ENCODE results near the gene DACH1.

DACH1 gene

GRCh38 chr13:71876648-71877255, 9.7 kb upstream of the DACH1 start:
- H3K27ac Mint-ChIP-seq (ENCODE audit: low read depth), result no peak overlapping the region
- ATAC-seq (replicated peaks; ENCODE audit: extremely low read depth, poor library complexity, severe bottlenecking) (no peak), DNase-seq (ENCODE audit: low spot score in 2 of 2) (no peak)
- H3K4me1 Mint-ChIP-seq, result no peaks in the 10 kb centered on the region
- H3K27me3 Mint-ChIP-seq, result no peaks in the 10 kb centered on the region
- H3K4me3 Mint-ChIP-seq, result no peak overlapping the region
- H3K9me3 Mint-ChIP-seq, result peaks cover 20% of the 10 kb centered on the region
- H3K36me3 Mint-ChIP-seq (ENCODE audit: insufficient read depth), result no peaks in the 10 kb centered on the region

GRCh38 chr13:71875823-71876222, 8.8 kb upstream of the DACH1 start:
- Mint-ChIP-seq H3K27me3 (no peaks in the 10 kb centered on the region), H3K4me3 (no peak overlapping the region), H3K4me1 (no peaks in the 10 kb centered on the region), H3K27ac (ENCODE audit: low read depth) (no peak overlapping the region), H3K36me3 (ENCODE audit: insufficient read depth) (no peaks in the 10 kb centered on the region), H3K9me3 (peaks cover 19% of the 10 kb centered on the region)
- ATAC-seq (replicated peaks; ENCODE audit: extremely low read depth, poor library complexity, severe bottlenecking), result no peak
- DNase-seq (ENCODE audit: low spot score in 2 of 2), result no peak

DNA sequence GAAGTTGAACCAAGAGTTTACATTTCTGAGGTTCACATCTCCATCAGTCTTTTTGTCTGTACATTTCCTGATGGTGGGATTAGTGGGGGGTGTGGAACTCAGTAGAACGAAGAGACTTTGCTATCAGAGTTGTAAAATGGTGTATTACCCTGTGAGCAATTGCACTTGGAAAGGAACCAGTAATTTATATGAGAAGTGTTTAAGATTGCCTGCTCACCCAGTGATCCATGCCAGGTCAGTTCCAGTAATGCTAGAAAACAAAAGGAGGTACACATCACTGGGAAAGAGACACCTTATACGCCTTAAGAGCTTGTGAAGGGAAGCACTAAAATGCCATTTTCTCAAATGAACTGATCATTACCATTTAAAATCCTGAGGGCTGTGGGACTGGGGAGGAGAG, 7.5 kb upstream of the DACH1 start:
- DNase-seq (ENCODE audit: low spot score in 2 of 2) (no peak), ATAC-seq (replicated peaks; ENCODE audit: extremely low read depth, poor library complexity, severe bottlenecking) (no peak)
- Mint-ChIP-seq H3K36me3 (ENCODE audit: insufficient read depth) (no peaks in the 10 kb centered on the region), H3K27ac (ENCODE audit: low read depth) (no peak overlapping the region), H3K4me1 (no peaks in the 10 kb centered on the region), H3K27me3 (peaks cover 7% of the 10 kb centered on the region), H3K4me3 (no peak overlapping the region), H3K9me3 (peaks cover 16% of the 10 kb centered on the region)

DNA sequence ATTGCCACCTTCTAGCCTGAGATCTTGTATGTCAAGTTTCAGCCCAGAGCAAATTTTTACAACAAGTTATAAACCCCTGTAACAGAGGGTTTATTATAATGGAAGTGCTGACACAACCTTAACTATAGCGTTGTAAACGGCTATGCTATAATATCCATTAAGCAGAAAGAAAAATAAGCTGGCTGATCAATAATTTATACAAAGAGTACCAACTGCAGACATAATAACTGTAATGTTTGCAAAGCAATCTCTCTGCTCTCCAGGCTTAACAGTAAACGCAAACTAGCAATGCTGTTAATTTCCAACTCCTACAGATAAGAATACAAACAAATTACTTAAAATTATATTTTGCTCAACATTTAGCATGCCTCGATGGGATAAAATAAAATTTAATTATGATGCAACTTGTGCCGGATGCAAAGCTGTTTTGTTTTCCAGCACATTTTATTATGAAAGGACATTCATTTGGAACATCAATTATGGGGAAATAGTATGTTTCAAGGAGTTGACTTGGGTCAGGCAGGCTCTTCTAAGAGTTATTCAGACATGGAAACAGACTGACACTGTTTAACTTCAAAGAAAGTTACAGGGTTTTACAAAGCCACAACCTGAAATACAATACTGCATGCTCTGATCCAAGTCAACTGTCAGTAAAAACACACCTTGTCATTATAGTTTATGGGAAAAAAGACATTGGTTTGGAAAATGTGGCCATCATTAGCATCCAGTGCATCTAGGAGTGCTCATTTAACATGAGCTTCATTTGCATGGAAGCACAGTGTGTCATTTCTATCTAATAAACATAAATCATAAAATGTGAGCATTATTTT, 6.6 kb upstream of the DACH1 start:
- H3K4me3 Mint-ChIP-seq, result no peak overlapping the region
- DNase-seq (ENCODE audit: low spot score in 2 of 2), result no peak
- no peaks in the 10 kb centered on the region for H3K36me3 Mint-ChIP-seq (ENCODE audit: insufficient read depth)
- peaks cover 13% of the 10 kb centered on the region for H3K27me3 Mint-ChIP-seq
- peaks cover 16% of the 10 kb centered on the region for H3K9me3 Mint-ChIP-seq
- ATAC-seq (replicated peaks; ENCODE audit: extremely low read depth, poor library complexity, severe bottlenecking), result no peak
- no peak overlapping the region for H3K27ac Mint-ChIP-seq (ENCODE audit: low read depth)
- no peaks in the 10 kb centered on the region for H3K4me1 Mint-ChIP-seq

- Mint-ChIP-seq H3K27me3 (peaks cover 21% of the 10 kb centered on the region), H3K4me3 (no peak overlapping the region), H3K36me3 (ENCODE audit: insufficient read depth) (peaks cover 1% of the 10 kb centered on the region), H3K27ac (ENCODE audit: low read depth) (no peak overlapping the region), H3K4me1 (no peaks in the 10 kb centered on the region), H3K9me3 (peaks cover 10% of the 10 kb centered on the region)
- no peak for ATAC-seq (replicated peaks; ENCODE audit: extremely low read depth, poor library complexity, severe bottlenecking)
- no peak for DNase-seq (ENCODE audit: low spot score in 2 of 2)
Measured at GRCh38 chr13:71871844-71872243, 4.8 kb upstream of the DACH1 start.

DNA sequence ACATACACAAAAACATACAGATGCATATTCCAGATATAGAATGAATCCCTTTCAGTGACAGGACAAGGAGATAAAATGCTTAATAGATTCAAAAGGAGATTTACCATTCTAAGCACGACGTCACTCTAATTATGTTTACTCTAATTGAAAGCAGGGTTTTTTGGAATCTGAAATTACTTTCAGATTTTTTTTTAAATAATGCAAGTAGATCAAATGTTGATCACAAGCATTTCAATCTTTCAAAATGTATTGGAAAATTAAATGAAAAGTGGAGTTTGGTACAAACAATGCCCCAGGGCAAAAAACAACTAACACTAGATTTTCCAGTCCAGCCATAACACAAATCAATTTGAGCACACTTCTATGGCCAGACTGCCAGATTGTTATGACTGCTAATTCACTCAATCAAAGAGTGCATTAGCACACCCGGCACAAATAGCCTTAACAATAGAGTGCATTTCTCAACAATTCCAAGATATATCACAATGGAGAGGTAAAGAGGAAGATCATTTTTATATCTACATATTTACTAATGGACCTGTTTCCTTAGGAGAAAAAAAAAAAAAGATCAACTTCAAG, 4.3 kb upstream of the DACH1 start:
- no peak overlapping the region for H3K4me3 Mint-ChIP-seq
- H3K36me3 Mint-ChIP-seq (ENCODE audit: insufficient read depth), result peaks cover 1% of the 10 kb centered on the region
- ATAC-seq (replicated peaks; ENCODE audit: extremely low read depth, poor library complexity, severe bottlenecking) (no peak), DNase-seq (ENCODE audit: low spot score in 2 of 2) (no peak)
- H3K4me1 Mint-ChIP-seq, result no peaks in the 10 kb centered on the region
- H3K27ac Mint-ChIP-seq (ENCODE audit: low read depth), result no peak overlapping the region
- peaks cover 6% of the 10 kb centered on the region for H3K9me3 Mint-ChIP-seq
- H3K27me3 Mint-ChIP-seq, result peaks cover 26% of the 10 kb centered on the region

DNA sequence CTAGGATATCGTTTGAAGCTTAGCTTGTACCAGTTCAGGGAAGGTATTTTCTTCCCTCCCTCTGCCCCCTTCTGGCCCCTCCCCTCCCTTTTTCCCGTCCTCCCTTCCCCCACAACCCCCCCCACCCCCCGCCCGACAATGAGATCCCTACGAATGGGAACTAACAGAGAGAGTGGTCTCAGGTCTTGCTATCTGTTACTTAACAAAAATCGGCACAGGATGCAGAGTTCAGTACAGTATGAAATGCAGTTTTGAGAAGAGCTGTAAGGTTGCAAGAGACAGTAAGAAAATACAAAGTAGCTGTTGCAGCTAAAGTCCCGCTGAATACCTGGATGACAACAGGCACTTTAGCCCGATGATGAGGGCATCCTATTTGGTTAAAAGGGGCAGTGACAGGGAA, 3.1 kb upstream of the DACH1 start:
- H3K4me3 Mint-ChIP-seq, result no peak overlapping the region
- H3K27me3 Mint-ChIP-seq, result peaks cover 28% of the 10 kb centered on the region
- no peak for ATAC-seq (replicated peaks; ENCODE audit: extremely low read depth, poor library complexity, severe bottlenecking)
- no peak for DNase-seq (ENCODE audit: low spot score in 2 of 2)
- H3K36me3 Mint-ChIP-seq (ENCODE audit: insufficient read depth), result peaks cover 1% of the 10 kb centered on the region
- no peak overlapping the region for H3K27ac Mint-ChIP-seq (ENCODE audit: low read depth)
- peaks cover 5% of the 10 kb centered on the region for H3K9me3 Mint-ChIP-seq
- H3K4me1 Mint-ChIP-seq, result no peaks in the 10 kb centered on the region

DNA sequence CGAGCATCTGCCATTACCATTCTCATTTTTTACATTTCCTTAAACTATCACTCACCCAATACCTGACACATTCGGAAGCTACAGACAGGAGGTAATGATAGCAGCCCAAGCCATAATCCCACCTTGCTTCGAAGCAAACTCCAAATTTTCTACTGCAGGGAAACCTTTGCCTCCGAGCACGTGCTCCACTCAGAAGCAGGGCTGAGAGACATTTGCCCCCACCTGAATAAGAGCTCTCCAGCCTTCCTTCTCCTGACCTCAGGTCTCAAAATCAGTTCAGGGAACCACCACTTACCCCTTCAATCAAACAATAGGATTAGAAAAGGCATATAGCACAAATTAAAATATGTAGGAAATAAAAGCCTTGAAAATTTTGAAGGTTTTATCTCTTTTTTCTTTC, 2.3 kb upstream of the DACH1 start:
- peaks cover 5% of the 10 kb centered on the region for H3K4me1 Mint-ChIP-seq

DNA sequence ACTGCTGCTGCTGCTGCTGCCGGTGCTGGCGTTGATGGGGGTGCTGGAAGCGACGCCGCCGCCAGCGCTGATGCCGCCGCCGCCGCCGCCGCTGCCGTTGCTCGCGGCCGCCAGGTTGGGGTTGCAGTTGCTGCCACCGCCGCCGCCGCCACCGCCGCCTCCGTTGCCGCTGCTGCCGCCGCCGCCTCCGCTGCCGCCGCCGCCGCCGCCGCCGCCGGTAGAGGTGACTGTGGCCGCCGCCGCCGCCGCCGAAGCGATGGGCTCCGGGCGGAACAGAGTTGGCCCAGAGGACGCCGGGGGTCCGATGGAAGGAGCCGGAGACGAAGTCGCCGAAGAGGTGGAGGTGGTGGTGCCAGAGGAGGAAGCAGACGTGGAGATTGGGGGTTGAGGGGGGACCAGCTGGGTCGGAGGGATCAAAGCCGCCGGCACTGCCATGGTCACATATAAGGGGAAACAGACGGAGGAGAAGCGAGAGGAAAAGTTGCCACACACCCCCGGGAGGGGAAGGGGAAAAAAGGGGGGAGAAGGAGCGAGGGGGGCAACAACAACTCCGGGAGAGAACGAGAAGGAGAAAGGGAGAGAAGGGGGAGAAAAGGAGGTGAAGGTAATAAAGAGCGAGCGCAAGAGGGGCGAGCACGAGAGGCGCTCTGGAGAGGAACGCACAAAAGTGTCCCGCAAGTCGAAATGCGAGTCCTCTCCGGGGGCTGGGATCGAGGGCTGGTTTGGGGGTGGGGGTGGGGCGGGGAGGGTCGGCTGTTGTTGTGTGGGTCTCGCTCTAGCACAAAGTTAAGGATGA, 471 bp downstream of the DACH1 start:
- H3K36me3 Mint-ChIP-seq (ENCODE audit: insufficient read depth), result peaks cover 1% of the 10 kb centered on the region
- peaks cover 5% of the 10 kb centered on the region for H3K4me1 Mint-ChIP-seq
- DNase-seq (ENCODE audit: low spot score in 2 of 2) (no peak), ATAC-seq (replicated peaks; ENCODE audit: extremely low read depth, poor library complexity, severe bottlenecking) (peak; percentile 17)
- no peak overlapping the region for H3K27ac Mint-ChIP-seq (ENCODE audit: low read depth)
- no peaks in the 10 kb centered on the region for H3K9me3 Mint-ChIP-seq
- peaks cover 48% of the 10 kb centered on the region for H3K27me3 Mint-ChIP-seq
- peak overlapping the region; percentile 50 for H3K4me3 Mint-ChIP-seq

More for the DNA sequence above, 2.3 kb upstream of the DACH1 start:
- DNase-seq (ENCODE audit: low spot score in 2 of 2) (no peak), ATAC-seq (replicated peaks; ENCODE audit: extremely low read depth, poor library complexity, severe bottlenecking) (no peak)
- Mint-ChIP-seq H3K27ac (ENCODE audit: low read depth) (no peak overlapping the region), H3K4me3 (no peak overlapping the region), H3K9me3 (peaks cover under 1% of the 10 kb centered on the region), H3K27me3 (peaks cover 36% of the 10 kb centered on the region), H3K36me3 (ENCODE audit: insufficient read depth) (peaks cover 1% of the 10 kb centered on the region)

- Mint-ChIP-seq H3K27me3 (peaks cover 48% of the 10 kb centered on the region), H3K9me3 (peaks cover 2% of the 10 kb centered on the region), H3K4me3 (no peak overlapping the region), H3K36me3 (ENCODE audit: insufficient read depth) (peaks cover 2% of the 10 kb centered on the region), H3K27ac (ENCODE audit: low read depth) (no peak overlapping the region), H3K4me1 (peaks cover 5% of the 10 kb centered on the region)
- ATAC-seq (replicated peaks; ENCODE audit: extremely low read depth, poor library complexity, severe bottlenecking) (no peak), DNase-seq (ENCODE audit: low spot score in 2 of 2) (no peak)
Measured at GRCh38 chr13:71865874-71866334, 1.1 kb downstream of the DACH1 start.

DNA sequence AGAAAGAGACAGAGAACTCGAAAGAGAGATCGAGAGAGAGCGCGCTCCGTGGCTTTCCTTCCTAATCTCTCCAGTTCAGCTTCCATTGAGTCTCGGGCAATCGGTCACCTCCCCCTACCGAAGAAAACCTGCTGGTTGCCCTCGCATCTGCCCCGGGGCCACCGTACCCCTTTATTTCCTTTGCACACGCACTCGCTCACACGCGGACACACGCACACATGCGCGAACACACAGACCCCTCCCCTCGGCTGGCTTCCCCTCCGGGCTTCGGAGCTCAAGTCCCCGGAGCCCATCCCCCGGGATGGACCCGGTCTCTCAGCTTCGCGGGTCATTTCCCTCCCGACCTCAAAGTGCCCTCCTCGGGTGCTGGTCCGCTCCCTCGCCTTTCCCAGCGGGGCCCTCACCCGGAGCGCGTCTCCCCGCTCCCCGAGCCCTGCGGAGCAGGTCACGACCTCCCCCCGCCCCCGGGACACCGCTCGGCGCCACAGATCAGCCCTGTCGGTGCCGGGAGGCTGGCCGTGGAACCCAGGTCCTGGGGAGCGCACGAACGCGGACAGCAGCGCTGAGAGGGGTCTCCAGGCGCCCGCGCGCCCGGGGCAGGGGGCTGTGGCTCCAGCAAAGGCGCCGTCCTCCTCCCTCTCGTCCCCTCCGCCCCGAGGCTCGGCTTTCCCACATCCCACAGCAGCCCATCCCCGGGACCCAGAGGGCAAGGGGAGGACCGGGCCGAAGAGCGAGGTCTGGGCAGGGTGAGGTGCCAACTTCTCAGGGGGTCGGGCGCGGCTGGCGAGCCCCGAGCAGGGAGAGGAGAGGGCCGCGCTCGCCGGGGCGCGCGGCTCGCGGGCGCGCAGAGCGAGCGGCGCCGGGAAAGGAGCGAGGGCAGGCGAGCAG, 1.8 kb downstream of the DACH1 start:
- Mint-ChIP-seq H3K9me3 (peaks cover 5% of the 10 kb centered on the region), H3K4me1 (peaks cover 5% of the 10 kb centered on the region), H3K27ac (ENCODE audit: low read depth) (no peak overlapping the region), H3K36me3 (ENCODE audit: insufficient read depth) (peaks cover 3% of the 10 kb centered on the region), H3K27me3 (peaks cover 48% of the 10 kb centered on the region), H3K4me3 (peak overlapping the region; percentile 72)
- no peak for DNase-seq (ENCODE audit: low spot score in 2 of 2)
- ATAC-seq (replicated peaks; ENCODE audit: extremely low read depth, poor library complexity, severe bottlenecking), result no peak
